GM21515 (cell line): ENCODE results near the gene POLR2J2.
A peak's percentile ranks its signal among the peaks of the same experiment; 100 is the strongest.
"Not testable (repeated sequence)": the region's sequence is repeated elsewhere in the genome, so short reads cannot be mapped to it uniquely, and the experiment has no call there.

Experiments
- ATAC-seq: cut with Tn5 transposase; IDR thresholded peaks from one replicate; pipeline ENCODE4 v1.9.1; 2021; ENCODE audit not compliant: unreplicated experiment

The POLR2J2 gene

DNA sequence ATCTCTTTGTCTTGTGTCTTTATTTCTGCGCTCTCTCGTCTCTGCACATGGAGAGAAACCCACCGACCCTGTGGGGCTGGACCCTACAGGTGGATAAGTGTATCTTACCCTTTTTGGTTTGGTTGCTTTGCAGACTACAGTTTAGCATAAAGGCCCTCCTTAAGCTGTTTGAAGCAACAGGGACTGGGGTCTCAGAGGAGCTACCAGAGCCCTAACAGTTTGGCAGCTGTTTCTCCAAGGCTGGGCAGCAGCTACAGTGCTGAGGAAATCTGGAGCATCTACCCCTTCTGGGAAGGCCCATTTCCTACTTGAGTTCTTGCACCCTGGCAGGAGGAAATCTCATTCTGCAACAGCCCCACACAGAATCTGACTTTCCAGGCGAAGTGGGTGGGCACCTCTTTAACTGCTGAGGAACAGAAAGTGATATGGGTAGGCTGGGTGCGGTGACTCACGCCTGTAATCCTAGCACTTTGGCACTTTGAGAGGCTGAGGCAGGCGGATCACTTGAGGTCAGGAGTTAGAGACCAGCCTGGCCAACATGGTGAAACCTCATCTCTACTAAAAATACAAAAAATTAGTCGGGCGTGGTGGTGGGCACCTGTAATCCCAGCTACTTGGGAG is 2.1 kb upstream of the POLR2J2 start:
- ATAC-seq, result not testable (repeated sequence)

GRCh38 chr7:102671956-102672307 is 469 bp upstream of the POLR2J2 start:
- peak; percentile 15 for ATAC-seq

DNA sequence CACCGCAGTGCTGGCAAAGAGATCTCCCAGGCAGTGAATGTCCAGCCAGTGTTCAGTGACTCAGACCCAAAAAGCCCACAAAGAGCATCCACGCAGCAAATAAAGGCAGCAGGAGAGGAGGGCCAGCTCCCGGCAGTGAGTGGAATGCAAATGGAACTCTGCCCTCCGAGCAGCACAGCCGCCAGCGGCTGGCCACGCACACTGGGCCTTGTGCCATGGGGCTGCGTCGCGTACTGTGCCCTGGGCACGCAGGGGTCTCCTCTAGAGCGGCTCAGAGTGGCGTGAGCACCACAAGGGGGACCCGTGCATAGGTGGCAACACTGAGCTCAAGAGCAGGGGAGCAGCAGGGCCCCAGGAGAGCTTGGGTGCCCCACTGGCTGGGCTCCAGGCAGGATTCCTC is 3.9 kb downstream of the POLR2J2 start:
- not testable (repeated sequence) for ATAC-seq

DNA sequence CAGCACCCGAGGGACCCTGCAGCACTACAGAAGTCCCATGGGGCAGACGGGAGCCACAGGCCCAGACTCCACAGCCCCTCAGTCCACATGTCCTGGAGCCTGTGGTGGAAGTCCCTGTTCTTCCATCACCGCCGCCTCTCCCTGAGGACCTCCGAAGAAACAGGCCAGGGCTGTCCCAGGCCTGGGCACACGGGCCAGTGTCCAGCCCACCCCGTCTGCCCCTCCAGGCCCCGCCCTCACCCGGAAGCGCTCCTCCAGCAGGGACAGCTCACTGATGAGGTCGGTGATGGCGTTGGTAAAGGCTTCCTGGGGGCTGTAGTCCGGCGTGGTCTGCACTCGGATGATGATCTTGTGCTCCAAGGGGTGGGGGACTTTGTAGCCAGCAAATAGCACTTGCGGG is 4.6 kb downstream of the POLR2J2 start:
- not testable (repeated sequence) for ATAC-seq

- ATAC-seq, result not testable (repeated sequence)
Measured at GRCh38 chr7:102664765-102665164, 6.7 kb downstream of the POLR2J2 start.

GRCh38 chr7:102649924-102650323 is 21.5 kb downstream of the POLR2J2 start, which contains the start of gene SPDYE2B:
SPDYE2B (plus strand) TSS chr7:102650319; CDS start chr7:102652349, 2,030 bp downstream.
- not testable (repeated sequence) for ATAC-seq

- ATAC-seq, result not testable (repeated sequence)
Measured at GRCh38 chr7:102647813-102648212, 23.6 kb downstream of the POLR2J2 start.

DNA sequence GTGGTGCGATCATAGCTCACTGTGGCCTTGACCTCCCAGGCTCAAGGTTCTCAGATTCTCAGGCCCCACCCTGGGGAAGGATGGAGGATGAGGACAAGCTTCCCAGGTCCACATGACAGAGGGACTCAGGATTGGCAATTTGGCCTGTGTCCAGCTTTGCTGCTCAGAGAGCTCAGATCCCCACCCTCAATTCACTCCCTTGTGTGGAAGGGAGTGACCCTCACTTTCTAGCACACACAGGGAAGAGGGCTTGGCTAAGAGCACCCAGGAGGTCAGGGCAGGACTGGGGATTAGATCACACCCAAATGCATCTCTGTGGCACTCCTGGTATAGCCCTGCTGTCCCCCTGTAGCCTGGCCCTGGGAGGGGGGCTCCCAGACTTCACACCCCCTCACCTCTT is 28.1 kb downstream of the POLR2J2 start:
- ATAC-seq, result not testable (repeated sequence)

- not testable (repeated sequence) for ATAC-seq
Measured at GRCh38 chr7:102642691-102643090, 28.8 kb downstream of the POLR2J2 start, which contains the start of gene UPK3BL1. UPK3BL1 (minus strand) TSS chr7:102642791; CDS start chr7:102642741, 50 bp downstream.

DNA sequence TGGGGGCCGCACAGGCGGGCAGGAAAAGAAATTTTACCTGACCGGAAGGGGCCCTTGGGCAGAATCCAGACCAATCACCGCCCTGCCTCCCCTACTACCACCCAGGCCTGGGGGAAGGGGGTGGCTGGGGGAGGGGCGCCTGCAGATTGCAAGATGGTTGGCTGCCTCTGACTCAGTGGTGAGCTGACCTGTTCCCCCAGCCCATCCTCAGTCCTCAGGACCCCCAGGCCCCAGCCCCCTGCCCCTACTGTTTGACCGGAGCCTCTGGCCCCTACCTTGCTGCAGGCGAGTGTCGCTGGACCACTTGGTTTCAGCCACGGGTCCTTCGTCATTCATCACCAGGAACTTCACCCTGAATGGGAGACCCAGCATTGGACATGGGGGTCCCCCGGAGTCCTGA is 32.6 kb downstream of the POLR2J2 start:
- not testable (repeated sequence) for ATAC-seq

DNA sequence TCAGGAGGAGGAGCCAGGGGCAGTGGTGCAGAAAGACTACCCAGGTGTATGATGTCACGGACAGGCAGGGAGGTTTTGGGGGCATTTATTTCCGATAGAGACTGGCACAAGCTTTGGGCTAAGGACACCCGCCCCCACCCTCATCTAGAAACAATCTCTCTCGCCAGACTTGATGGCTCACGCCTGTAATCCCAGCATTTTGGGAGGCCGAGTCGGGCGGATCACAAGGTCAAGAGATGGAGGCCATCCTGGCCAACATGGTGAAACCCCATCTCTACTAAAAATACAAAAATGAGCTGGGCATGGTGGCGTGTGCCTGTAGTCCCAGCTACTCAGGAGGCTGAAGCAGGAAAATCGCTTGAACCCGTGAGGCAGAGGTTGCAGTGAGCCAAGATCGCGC is 34.5 kb downstream of the POLR2J2 start:
- not testable (repeated sequence) for ATAC-seq

DNA sequence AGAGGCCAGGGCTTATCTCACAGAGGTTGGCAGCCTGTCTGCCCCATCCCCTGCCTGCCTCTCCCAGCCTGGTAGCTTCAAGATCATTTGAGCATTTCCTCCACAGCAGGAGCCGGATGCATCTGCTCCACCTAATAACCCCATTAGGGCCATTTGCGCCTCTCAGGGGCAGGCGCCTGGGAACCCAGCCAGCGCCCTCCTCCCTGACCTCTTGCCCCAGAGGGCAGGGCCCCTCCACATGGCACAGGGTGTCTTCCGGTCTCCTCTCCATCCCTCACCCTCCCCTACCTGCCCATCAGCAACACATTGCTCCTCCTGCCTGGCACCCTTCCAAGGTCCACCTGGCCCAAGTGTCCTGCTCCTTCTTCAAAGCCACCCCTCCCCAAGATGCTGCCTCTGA is 36.1 kb downstream of the POLR2J2 start:
- not testable (repeated sequence) for ATAC-seq

DNA sequence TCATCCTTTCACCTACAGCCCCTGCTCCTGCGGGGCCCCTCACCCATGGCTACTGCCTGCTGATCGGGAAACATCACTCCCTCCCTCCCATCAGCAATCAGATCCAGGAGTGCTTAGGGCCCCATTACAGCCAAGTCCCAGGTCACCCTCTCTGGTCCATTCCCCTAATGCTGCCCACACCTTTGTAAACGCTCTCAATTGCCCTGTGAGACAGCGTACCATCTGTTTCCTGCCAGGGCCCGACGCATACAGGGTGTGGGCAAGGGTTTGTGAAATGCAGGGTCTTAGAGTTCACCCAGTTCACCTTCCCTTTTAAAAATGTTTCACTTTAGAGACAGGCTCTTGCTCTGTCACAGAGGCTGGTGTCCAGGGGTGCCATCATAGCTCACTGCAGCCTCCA is 37.2 kb downstream of the POLR2J2 start:
- ATAC-seq, result not testable (repeated sequence)

DNA sequence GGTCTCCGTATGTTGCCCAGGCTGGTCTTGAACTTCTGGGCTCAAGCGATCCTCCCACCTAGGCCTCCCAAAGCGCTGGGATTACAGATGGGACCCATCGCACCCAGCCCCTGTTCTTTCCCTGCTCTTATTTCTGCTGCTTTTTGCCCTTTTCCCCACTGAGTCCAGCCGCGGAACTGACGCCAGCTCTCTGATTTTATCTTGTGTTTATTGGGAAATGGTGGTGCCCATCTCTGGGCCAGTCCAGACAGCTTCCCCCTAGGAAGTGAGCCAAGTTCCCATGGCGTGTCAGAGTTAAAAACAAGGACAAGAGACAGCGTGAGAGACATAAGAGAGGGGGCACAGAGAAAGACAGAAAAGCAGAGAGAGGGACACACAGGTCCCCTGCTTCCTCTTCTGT is 40.8 kb downstream of the POLR2J2 start:
- ATAC-seq, result not testable (repeated sequence)

DNA sequence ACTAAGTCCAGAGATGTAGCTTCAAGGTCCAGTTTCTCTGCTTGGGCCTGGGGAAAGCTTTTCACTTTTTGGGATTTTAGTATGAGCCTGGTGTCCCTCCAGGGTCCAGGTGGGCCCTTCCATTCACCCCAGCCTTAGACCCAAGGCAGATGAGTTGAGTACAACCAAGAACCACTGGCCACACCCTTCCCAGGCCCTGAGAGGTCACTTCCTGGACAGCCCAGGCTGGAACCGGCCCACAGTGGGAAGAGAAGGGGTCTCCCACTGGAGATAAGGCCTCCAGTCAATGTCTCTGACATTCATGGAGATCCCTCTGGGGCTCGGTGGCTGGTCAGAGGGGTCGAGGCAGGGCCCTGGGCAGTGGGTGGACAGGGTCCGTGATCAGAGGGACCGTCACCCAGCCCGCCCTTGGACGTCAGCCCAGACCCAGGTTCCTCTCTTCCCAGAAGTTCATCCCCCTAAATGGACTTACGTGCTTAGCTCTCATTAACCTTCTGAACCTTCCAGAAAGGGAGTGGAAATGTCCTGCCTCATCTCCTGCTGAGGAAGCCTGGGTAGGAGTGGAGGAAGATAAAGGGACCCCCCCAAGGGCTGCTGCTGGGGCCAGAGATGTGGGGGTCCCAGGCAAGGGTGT is 44.1 kb downstream of the POLR2J2 start:
- ATAC-seq, result not testable (repeated sequence)

DNA sequence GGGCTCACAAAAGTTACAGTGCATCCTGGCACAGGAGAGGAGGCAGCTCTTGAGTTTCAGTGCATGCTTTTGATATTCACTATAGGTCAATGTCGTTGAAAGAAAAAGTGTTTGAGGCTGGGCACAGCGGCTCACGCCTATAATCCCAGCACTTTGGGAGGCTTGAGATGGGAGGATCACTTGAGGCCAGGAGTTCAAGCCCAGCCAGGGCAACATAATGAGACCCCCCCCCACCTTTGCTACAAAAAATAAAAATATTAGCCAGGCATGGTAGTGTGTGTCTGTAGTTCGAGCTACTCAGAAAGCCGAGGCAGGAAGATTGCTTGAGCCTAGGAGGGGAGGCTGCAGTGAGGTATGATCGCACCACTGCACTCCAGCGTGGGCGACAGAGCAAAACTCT is 53.3 kb downstream of the POLR2J2 start:
- ATAC-seq, result not testable (repeated sequence)

DNA sequence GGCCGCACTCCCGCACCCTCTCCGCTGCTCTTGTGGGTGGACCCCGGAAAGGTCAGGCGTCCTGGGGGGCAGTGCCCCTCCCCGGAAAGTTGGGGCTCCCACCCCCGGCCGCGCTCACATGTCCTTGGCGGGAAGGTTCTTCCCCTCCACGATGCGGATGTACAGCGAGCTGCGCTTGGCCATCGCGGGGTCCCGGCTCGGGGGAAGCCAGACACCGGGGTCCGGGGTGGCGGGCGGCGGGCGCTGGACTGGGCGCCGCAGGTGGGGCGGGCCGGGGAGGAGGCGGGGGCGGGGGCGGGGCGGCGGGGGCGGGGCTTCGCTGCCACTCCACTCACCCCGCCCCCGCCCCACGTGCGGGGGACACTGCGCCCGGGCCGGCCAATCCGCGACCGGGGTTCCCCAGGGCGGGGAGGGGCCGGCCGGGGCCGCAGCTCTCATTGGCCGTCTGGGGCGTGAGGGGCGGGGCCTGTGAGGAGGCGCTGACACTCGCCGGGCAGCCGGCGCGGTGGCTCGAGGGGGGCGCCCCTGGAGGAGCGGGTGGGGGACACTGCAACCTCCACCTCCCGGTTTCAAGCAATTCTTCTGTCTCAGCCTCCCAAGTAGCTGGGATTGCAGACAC is 54.8 kb downstream of the POLR2J2 start, which contains the start of gene RASA4:
TSS of gene RASA4 (minus strand) at position 250 of the 619 bp plus-strand sequence. CDS start at position 183, 67 bp downstream.
- peak; percentile 71 for ATAC-seq
